Measurements from ENCODE around the gene RNF112. TPM values are rescaled to one million over a fixed set of nuclear protein-coding genes. Genes with fewer than 3 reads are reported as not detected.
A peak's percentile ranks its signal among the peaks of the same experiment; 100 is the strongest.

RNF112 gene
- total RNA-seq, 3 donors from 2014 or later: 2.4 to 13.4 (median 3.4) TPM

- DNase-seq: no peak
- no peaks in the 10 kb centered on the region for H3K36me3 ChIP-seq (ENCODE audit: low read depth)
- no peak for TF ChIP-seq CTCF (IDR thresholded peaks at IDR 0.05)
- H3K4me1 ChIP-seq (ENCODE audit: low read depth): peaks cover 2% of the 10 kb centered on the region
- H3K4me3 ChIP-seq: no peak overlapping the region
- no peaks in the 10 kb centered on the region for H3K9me3 ChIP-seq
- intact Hi-C loops (cut with DNase I, micrococcal nuclease): no loop called here
- no peak for ATAC-seq
These were observed 3.6 kb downstream of the RNF112 start for GRCh38 chr17:19414396-19415280.

GRCh38 chr17:19415311-19415710 is 4.3 kb downstream of the RNF112 start:
- DNase-seq (no peak), ATAC-seq (no peak)
- TF ChIP-seq CTCF (IDR thresholded peaks at IDR 0.05): no peak
- no peak overlapping the region for H3K4me3 ChIP-seq
- H3K9me3 ChIP-seq: no peaks in the 10 kb centered on the region
- H3K36me3 ChIP-seq (ENCODE audit: low read depth): no peaks in the 10 kb centered on the region
- H3K4me1 ChIP-seq (ENCODE audit: low read depth): peaks cover 2% of the 10 kb centered on the region
- intact Hi-C loops (cut with DNase I, micrococcal nuclease): no loop called here

GRCh38 chr17:19415806-19416775 is 5.1 kb downstream of the RNF112 start:
- H3K36me3 ChIP-seq (ENCODE audit: low read depth): no peaks in the 10 kb centered on the region
- no peak for TF ChIP-seq CTCF (IDR thresholded peaks at IDR 0.05)
- H3K9me3 ChIP-seq: no peaks in the 10 kb centered on the region
- H3K4me3 ChIP-seq: no peak overlapping the region
- no peak for DNase-seq
- peaks cover 2% of the 10 kb centered on the region for H3K4me1 ChIP-seq (ENCODE audit: low read depth)
- intact Hi-C loops (cut with DNase I, micrococcal nuclease): no loop called here
- ATAC-seq: no peak

- no peak for ATAC-seq
- TF ChIP-seq CTCF (IDR thresholded peaks at IDR 0.05): no peak
- Histone ChIP-seq H3K4me1 (ENCODE audit: low read depth) (peaks cover 2% of the 10 kb centered on the region), H3K36me3 (ENCODE audit: low read depth) (no peaks in the 10 kb centered on the region), H3K9me3 (no peaks in the 10 kb centered on the region), H3K4me3 (no peak overlapping the region)
- DNase-seq: no peak
- intact Hi-C loops (cut with DNase I, micrococcal nuclease): no loop called here
These were observed 6.6 kb downstream of the RNF112 start for GRCh38 chr17:19417611-19418010.

GRCh38 chr17:19418251-19418992 is 7.4 kb downstream of the RNF112 start:
- Histone ChIP-seq H3K9me3 (no peaks in the 10 kb centered on the region), H3K4me3 (no peak overlapping the region), H3K4me1 (ENCODE audit: low read depth) (peaks cover 2% of the 10 kb centered on the region), H3K36me3 (ENCODE audit: low read depth) (no peaks in the 10 kb centered on the region)
- TF ChIP-seq CTCF (IDR thresholded peaks at IDR 0.05): no peak
- intact Hi-C loops (cut with DNase I, micrococcal nuclease): no loop called here
- DNase-seq (peak in 1 of 3 donors; percentile 25), ATAC-seq (peak; percentile 45)

Measured in mucosa of descending colon (tissue), 3 donors.